Activated CD8-positive, alpha-beta memory T cell treated with anti-CD3 and anti-CD28 coated beads for 48 hours (primary cell): ENCODE data around the gene MEGF11.

ENCODE experiments used
- DNase-seq, 3 experiments: peaks; one replicate each; pipeline ENCODE4 v3.0.0-alpha.2; 2020; ENCODE audit warnings: low read depth in 2 of 3, low spot score in 2 of 3

The MEGF11 gene

DNA sequence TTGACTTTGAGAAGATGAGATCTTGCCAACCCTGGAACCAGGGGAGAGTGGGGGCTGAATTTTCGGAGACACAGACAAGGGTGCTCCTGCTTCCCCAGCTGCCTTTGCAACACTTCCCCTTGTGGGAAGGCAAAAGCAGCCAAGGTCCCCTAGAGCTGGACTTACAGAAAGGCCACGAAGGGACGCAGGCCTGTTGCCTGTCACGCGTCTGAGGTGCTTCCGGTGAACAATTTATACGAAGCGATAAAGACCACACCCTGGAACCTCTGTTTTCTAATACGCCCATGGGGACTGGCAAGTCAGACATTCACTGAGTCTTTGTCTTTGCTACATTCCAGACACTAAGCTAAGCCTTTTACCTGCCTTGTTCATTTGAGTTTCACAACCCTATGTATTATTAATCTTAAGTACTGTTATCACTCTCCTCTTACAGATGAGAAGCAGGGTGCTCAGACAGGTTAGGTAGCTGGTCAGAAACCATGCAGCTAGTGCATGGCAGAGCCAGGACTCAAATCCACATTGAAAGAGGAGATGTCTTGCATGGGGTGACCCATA, 13.2 kb downstream of the MEGF11 start:
- DNase-seq = no peak

DNA sequence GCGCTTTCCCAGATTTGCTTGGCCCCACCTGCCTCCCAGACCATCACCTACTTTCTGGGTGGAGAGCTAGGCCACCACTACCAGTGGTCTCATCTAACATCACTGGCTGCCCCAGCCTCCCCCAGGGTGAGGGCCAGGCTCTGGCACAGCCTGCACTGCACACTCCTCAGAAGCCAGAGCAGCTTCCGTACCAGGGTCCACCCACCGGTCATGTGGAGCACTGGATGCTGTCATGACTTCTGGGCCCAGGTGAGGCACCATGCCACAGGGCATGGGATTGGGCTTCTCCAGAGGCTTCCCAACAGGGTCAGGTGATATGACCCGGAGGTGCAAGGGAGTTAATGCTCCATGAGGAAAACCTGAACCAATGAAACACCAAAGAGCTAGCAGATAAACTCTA, 14.0 kb downstream of the MEGF11 start:
- DNase-seq = no peak

DNA sequence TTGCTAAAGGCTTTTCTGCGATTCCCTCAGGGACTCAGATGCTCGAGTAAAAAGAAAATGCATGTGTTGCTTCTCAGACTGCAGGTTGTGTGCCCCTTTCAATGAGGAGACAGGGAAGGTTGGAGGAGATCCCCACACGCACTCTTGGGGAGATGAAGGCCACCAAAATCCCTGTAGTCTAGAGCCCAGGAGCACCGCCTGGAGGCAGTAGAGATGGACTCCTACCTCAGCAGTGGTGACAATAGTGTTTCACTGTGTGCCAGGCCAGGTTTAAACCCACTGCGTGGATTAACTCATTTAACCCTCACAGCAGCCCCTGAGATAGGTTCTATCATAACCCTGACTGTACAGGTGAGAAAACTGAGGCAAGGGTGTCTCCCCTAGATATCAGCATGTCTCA, 15.2 kb downstream of the MEGF11 start:
- DNase-seq = no peak

GRCh38 chr15:66237513-66238235, 15.9 kb downstream of the MEGF11 start:
- no peak for DNase-seq

DNA sequence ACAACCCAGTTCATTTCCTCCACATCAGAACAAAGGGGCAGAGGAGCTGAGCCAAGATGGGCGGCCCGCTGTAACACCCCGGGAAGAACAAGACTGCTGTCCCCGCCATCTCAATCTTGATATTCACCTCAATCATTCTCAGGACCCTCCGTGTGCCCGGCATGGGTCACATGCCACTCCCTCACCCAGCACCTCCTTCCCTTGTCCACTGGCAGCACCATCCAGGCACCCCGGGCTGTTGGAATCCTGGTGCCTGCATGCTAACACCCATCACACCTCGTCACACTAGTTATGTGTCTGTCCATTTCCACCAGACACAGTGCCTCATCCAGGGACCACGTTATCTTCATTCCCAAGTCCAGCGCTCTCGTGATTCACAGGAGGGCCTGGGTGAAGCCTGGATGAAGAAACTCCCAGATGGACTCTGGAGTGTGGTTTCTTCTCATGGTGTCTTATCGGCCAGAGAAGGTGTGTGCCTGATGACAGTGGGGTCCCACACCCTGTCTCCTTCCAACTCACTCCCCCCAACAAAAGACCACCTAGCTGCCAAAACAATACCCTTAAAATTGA, 16.7 kb downstream of the MEGF11 start:
- no peak for DNase-seq

- DNase-seq = no peak
Measured at GRCh38 chr15:66235866-66236265, 17.7 kb downstream of the MEGF11 start.

DNA sequence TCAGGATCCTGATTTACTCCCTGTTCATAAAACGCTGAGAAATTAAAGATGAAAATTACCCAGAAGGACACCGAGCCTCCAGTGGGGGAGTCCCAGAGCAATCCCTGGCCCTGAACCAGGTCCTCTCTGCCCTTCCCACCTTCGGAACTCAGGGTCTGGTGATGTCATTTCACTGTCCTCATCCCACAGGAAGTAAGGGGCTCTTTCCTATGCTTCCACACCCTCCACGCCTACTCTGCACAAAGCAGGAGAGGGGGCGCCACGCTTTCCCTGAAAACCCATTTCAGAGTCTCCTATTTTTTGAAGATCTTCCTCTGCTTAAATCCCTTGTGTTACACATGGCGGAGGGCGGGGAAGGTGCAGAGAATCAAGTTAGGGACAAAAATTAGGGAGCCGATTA, 18.8 kb downstream of the MEGF11 start:
- DNase-seq = no peak

GRCh38 chr15:66233487-66234415, 19.8 kb downstream of the MEGF11 start:
- no peak for DNase-seq

DNA sequence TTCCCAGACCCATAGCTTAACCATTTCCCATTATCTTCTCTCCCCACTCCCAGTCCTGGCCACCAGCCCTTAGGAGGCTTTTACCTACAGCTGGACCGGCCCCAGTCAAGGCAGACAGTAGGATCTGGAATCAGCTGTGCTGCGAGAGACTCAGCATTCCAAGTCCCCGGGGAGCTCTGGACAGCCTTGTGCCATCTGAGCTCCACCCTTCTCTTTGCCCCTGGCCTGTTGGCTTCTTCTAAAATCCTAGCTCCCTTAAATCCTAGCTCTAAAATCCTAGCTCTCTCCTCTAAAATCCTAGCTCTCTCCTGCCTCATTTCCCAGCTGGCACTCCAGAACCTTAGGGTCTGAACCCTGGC, 21.3 kb downstream of the MEGF11 start:
- DNase-seq = no peak

DNA sequence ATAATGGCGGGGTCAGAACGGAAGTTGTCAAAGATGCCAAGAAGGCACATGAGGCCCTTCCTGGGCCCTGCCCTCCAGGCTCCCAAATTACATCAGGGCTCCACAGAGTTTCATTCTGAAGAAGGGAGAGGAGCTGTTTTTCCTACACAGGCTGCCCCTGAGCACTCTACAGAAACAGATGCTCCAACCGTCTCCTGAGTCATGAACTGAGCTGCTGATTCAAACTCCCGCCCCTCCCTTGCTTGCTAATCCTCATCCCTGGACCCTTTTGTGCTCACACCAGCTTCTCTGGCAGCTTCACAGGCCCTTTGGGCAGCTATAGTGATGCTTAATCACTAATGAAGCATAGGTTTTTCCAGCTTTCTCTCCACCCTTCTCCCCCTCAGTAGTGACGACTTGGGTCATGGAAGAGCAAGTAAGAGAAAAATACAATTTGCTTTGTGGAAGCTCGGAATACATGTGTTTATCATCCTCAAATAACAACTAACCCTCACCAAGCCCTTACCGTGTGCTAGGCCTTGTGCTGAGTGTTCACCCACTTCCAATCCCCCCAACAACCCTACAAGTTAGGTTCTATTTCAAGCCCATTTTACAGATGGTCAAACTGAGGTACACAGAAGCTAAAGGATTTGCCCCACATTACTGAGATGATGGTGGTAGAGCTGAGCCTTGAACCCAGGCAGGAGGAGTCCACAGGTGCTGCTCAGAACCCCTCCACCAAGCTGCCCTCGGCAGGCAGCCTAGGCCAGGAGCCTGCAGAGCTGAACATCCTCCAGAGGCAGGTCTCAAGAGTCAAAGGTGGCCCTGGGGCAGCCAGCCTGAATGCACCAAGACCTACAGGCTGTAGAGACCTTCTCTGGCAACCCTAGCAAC, 21.9 kb downstream of the MEGF11 start:
- DNase-seq = no peak

GRCh38 chr15:66229790-66230465, 23.6 kb downstream of the MEGF11 start:
- DNase-seq = no peak

DNA sequence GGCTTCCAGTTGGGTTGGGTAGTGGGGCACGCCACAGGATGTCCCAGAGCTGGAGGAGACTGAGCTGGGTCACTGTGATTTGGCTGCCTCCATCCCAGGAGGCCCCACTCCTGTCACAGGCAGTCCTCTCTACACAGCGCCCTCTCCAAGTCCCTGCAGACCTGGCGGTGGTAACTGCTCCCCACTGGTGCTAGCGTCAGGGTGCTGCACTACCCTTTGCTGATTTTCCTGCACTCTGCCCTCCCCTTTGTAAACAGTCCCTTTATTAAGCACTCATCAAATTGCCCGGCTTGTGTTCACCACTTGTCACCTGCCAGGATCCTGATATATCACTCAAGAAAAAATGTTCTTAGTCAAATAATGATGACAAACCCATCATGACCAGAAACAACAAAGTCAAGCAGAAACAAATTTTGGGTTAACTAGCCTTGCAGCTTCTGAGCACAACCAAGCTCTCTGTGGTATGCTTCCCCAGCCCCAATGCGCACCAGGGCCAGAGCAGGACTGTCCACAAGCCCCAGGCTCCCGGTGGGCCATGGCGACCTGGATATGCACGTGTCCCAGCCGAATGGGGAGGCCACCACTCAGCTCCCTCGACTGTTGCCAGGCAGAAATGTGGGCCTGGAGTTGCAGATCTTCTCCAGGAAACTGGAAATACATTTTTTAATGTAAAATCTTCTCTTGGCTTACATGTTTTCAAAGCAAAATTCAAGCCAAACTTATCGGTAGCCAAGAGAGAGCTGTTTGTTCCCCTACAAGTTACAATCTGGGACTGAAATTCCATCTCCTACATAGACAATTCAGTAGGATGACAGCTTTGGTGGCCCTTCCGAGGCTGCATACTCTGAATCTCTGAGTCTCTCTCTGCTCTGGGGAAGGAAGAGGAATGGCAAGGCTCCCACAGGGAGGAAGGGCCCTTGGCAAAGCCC, 24.5 kb downstream of the MEGF11 start:
- no peak for DNase-seq

DNA sequence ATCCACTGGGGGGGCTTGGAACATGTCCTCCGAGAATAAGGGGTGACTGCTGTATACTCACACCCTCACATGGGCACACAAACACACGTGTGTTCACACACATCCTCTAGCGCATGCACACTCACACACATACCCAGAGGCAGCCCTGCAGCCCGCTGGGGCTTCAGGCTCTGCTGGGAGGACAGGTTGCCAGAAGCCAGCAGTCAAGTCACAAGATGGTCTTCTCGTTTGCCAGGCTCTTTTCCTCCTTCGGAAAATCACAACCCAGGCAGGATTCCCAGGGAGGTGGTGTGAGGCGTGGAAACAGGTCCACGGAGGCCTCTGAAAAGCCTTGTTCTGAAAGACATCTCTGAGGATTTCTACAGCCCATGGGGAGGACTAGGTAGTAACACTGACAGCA, 26.8 kb downstream of the MEGF11 start:
- no peak for DNase-seq

GRCh38 chr15:66225656-66226274, 27.8 kb downstream of the MEGF11 start:
- no peak for DNase-seq

DNA sequence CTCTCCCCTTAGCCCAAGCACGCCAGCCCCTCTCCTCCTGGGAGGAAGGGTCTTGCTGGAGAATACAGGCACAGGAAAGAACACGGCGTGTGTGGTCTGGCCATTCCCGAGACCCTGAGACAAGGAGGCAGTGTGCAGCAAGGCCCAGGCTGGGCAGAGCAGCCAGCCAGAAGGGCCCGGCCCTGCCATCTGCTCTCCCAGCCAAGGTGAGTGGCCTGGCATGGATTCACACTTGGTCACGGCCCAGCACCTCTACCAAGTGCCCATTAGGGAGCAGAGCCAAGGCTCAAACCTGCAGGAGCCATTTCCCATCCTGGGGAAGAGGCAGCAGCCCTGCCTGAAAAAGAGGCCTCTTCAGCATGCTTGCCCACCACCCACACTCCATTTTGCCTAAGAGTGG, 28.6 kb downstream of the MEGF11 start:
- DNase-seq = no peak

- no peak for DNase-seq
Measured at GRCh38 chr15:66222273-66223198, 31.0 kb downstream of the MEGF11 start.

- DNase-seq = no peak
Measured at GRCh38 chr15:66221126-66221525, 32.4 kb downstream of the MEGF11 start.

DNA sequence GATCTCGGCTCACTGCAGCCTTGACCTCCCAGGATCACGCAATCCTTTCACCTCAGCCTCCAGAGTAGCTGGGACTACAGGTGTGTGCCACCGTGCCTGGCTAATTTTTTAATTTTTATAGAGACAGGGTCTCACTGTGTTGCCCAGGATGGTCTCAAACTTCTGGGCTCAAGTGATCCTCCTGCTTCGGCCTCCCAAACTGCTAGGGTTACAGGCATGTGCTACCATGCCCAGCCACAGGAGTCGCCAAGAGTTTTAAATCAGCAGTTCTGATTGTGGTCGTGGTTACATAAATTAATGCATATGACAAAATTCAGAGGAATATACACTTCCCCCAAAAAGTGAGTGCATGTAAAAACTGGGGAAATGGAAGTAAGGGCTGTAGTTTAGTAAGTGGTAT, 32.9 kb downstream of the MEGF11 start:
- no peak for DNase-seq
